AG04449 (cell line): ENCODE measurements around the gene ATP8B1.
A peak's percentile ranks its signal among the peaks of the same experiment; 100 is the strongest.

Source experiments
- CTCF ChIA-PET: fragments of 350-600 bp; formaldehyde crosslinking; extraction: SDS; loops from one replicate; lab custom pipeline; 2021; ENCODE audit warnings: antibody characterized with exemption; lab: Yijun Ruan, JAX
- POLR2A ChIA-PET: fragments of 400-600, 350-600 bp; formaldehyde crosslinking; extraction: SDS; loops from one replicate; lab custom pipeline; 2020; ENCODE audit warnings: antibody characterized with exemption, inconsistent platforms; lab: Yijun Ruan, JAX
- DNase-seq: peaks from one replicate; pipeline ENCODE4 v3.0.0-alpha.2; 2010; ENCODE audit warnings: low read depth, low spot score
- H3K4me3 ChIP-seq: 2 replicates; pipeline ENCODE4 v1.5.1; 2011; ENCODE audit warnings: low read depth, mild to moderate bottlenecking, control low read depth, low read length
- TF ChIP-seq, protein P1 (sequence below): IDR thresholded peaks from one replicate; pipeline ENCODE4 v1.5.1; 2011; ENCODE audit warnings: mild to moderate bottlenecking, moderate library complexity, low read length, control low read depth, inconsistent platforms; ENCODE audit not compliant: insufficient read depth; ENCODE audit errors: missing control alignments

Gene ATP8B1

DNA sequence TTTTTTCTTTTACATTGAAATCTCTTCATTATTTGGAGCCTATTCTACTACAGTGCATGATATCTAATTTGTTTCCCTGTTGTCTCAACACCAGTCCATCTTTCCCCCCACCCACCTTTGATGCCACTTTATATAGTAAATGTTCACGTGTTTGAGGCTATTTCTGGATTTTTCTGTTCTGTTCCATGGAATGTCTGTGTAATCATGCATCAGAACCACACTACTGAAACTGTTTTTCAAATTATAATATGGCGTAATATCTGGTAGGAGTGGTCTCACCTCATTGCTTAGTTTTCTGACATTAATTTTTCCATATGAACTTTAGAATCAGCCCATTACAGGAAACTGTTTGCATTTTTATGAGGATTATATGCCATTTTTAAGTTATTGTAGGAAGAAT is 162.4 kb downstream of the ATP8B1 start:
- no peak overlapping the region for H3K4me3 ChIP-seq
- CTCF ChIA-PET, result no interaction called here
- POLR2A ChIA-PET, result no interaction called here
- DNase-seq, result no peak
- TF ChIP-seq, protein P1, sequence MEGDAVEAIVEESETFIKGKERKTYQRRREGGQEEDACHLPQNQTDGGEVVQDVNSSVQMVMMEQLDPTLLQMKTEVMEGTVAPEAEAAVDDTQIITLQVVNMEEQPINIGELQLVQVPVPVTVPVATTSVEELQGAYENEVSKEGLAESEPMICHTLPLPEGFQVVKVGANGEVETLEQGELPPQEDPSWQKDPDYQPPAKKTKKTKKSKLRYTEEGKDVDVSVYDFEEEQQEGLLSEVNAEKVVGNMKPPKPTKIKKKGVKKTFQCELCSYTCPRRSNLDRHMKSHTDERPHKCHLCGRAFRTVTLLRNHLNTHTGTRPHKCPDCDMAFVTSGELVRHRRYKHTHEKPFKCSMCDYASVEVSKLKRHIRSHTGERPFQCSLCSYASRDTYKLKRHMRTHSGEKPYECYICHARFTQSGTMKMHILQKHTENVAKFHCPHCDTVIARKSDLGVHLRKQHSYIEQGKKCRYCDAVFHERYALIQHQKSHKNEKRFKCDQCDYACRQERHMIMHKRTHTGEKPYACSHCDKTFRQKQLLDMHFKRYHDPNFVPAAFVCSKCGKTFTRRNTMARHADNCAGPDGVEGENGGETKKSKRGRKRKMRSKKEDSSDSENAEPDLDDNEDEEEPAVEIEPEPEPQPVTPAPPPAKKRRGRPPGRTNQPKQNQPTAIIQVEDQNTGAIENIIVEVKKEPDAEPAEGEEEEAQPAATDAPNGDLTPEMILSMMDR, result no peak

DNA sequence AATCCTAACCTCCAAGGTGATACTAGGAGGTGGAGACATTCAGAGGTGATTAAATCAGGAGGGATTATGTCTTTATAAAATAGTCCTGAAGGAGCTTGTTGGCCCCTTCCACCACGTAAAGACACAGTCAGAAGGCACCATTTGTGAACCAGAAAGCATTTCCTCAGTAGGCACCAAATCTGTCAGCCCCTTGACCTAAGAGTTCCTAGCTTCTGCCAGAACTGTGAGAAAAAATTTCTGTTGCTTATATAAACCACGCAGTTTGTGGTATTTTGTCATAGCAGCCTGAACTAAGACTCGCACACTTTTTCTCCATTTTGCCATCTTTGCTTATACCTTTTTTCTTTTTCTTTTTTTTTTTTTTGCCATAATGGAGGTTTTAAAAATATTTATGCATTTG is 162.9 kb downstream of the ATP8B1 start:
- DNase-seq, result no peak
- ChIA-PET POLR2A (no interaction called here), CTCF (no interaction called here)
- H3K4me3 ChIP-seq, result no peak overlapping the region
- TF ChIP-seq, protein P1, result no peak

DNA sequence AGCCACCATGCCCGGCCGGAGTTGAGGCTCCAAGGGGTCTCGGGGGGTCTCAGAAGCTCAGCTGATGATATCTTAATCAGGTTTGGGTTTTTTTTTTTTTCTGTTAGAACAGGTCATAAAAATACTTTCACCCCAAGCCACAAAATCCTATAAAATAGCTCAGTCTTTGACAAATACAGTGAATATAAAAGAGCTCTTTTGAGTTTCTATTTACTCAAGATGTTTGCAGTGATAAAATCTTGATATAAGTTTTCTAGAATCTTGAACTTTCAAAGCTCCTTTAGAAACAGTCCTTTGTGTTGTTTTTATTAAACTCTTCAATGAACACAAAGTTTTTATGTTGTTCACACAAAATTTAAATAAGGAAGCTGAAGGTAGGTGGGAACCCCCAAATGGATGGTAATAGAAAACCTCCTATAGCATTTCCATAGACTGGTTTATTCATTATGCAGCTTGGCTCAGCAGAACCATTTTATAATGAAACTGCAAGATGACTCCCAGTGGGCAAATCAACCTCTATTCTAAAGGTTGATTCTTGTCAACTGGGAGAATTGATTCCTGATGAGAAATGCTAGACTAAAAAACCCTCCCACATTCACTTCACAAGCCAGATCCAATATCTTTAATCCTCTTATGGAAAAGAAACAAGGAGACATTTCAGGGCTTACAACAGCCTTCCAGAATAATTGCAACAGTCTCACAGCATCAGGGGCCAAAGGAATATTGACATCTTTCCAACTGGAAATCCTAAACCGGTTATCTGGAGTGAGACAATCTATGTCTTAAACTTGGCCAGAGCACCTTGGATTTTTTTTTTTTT is 167.9 kb downstream of the ATP8B1 start:
- H3K4me3 ChIP-seq, result no peak overlapping the region
- POLR2A ChIA-PET, result no interaction called here
- CTCF ChIA-PET, result no interaction called here
- DNase-seq, result no peak
- TF ChIP-seq, protein P1, result no peak

GRCh38 chr18:57631697-57632096 is 171.4 kb downstream of the ATP8B1 start:
- DNase-seq, result no peak
- TF ChIP-seq, protein P1, result no peak
- CTCF ChIA-PET, result interaction anchor here (1.3 kb wide), 1 partner anchor 9 kb away, joined by 6 read pairs; no protein-coding TSS in a partner anchor
- no peak overlapping the region for H3K4me3 ChIP-seq
- POLR2A ChIA-PET, result interaction anchor here (1.9 kb wide), 1 partner anchor 10 kb away, joined by 5 read pairs; the partner anchor contains the start of gene NARS1

GRCh38 chr18:57630754-57631595 is 172.1 kb downstream of the ATP8B1 start:
- TF ChIP-seq, protein P1, result no peak
- CTCF ChIA-PET, result interaction anchor here (0.6 to 2.2 kb wide), 10 partner anchors 8 to 493 kb away, joined by 3 to 7 read pairs (median 6); no protein-coding TSS in a partner anchor
- peak overlapping the region; percentile 73 for H3K4me3 ChIP-seq
- POLR2A ChIA-PET, result interaction anchor here (0.6 to 1.9 kb wide), 2 partner anchors 9 to 504 kb away, joined by 3 to 5 read pairs; partner anchors contain the start of gene NARS1
- DNase-seq, result no peak
